ENCODE data around the gene SCAPER. TPM values are rescaled to one million over a fixed set of nuclear protein-coding genes. Genes with fewer than 3 reads are reported as not detected.

SCAPER gene
- total and polyA plus RNA-seq, 10 of the 15 experiments (the other 5 are each of a cell fraction or from before 2014, with no cell fraction given) = 1.0 to 7.7 (median 3.9) TPM

GRCh38 chr15:76585576-76585897, 319.6 kb downstream of the SCAPER start:
- BruUV-seq (replicated peaks) = no TSS peak

More at GRCh38 chr15:76585576-76585897, 319.6 kb downstream of the SCAPER start:
- no peaks in the 10 kb centered on the region for H3K79me2 ChIP-seq (ENCODE audit: control insufficient read depth, insufficient read depth, low read length)
- RAD21 ChIA-PET (ENCODE audit: unreplicated experiment) = no interaction called here
- DNase-seq (ENCODE audit: low read depth, low spot score) (no peak), FAIRE-seq (no peak), ATAC-seq (no peak)
- H3K9ac ChIP-seq (ENCODE audit: control insufficient read depth, insufficient read depth, low read length) = no peak overlapping the region
- TF ChIP-seq, protein P1, sequence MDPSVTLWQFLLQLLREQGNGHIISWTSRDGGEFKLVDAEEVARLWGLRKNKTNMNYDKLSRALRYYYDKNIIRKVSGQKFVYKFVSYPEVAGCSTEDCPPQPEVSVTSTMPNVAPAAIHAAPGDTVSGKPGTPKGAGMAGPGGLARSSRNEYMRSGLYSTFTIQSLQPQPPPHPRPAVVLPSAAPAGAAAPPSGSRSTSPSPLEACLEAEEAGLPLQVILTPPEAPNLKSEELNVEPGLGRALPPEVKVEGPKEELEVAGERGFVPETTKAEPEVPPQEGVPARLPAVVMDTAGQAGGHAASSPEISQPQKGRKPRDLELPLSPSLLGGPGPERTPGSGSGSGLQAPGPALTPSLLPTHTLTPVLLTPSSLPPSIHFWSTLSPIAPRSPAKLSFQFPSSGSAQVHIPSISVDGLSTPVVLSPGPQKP (IDR thresholded peaks at IDR 0.05; ENCODE audit: low read depth, low read length) = no peak
- TF ChIP-seq CEBPZ (IDR thresholded peaks at IDR 0.05; ENCODE audit: low read depth, low read length) = no peak
- no peak overlapping the region for H3K27ac ChIP-seq (ENCODE audit: control insufficient read depth, insufficient read depth)
- intact Hi-C loops (cut with micrococcal nuclease; ENCODE audit: unreplicated experiment) (no loop called here), in situ Hi-C loops (cut with MboI) (no loop called here)
- CTCF ChIA-PET = no interaction called here
- no peak overlapping the region for H3K4me3 ChIP-seq
- POLR2A ChIA-PET = no interaction called here
- H2AFZ ChIP-seq (ENCODE audit: control insufficient read depth, low read depth, low read length) = no peak overlapping the region
- H3K27me3 ChIP-seq (replicated peaks in 1 of 2; ENCODE audit: control insufficient read depth in 2 of 2, insufficient read depth in 2 of 2, low read length in 1 of 2) = no peaks in the 10 kb centered on the region; a peak in 1 of 4 replicates
- H3K9me3 ChIP-seq (replicated peaks; ENCODE audit: control insufficient read depth, insufficient read depth, low read length) = peaks cover 6% of the 10 kb centered on the region; the same call in 2 of the 3 replicates
- SMC1A ChIA-PET (ENCODE audit: uncharacterized antibody, unreplicated experiment) = no interaction called here
- H3K4me2 ChIP-seq (ENCODE audit: control insufficient read depth, insufficient read depth) = no peak overlapping the region
- no peaks in the 10 kb centered on the region for H3K4me1 ChIP-seq (ENCODE audit: control insufficient read depth, insufficient read depth, low read length)
- no peaks in the 10 kb centered on the region for H4K20me1 ChIP-seq (ENCODE audit: control insufficient read depth, insufficient read depth)
- no peaks in the 10 kb centered on the region for H3K36me3 ChIP-seq (ENCODE audit: control insufficient read depth in 2 of 2, insufficient read depth in 2 of 2, low read length in 1 of 2)

Measured in GM12878 (cell line).